Endodermal cell (in vitro differentiated cells): ENCODE measurements around the gene PPP3CB. TPM values are rescaled to one million over a fixed set of nuclear protein-coding genes. Genes with fewer than 3 reads are reported as not detected.

Source experiments
- DNase-seq: peaks from one replicate; pipeline ENCODE4 v3.0.0-alpha.2; 2017
- H3K27ac ChIP-seq: 2 replicates; pipeline ENCODE4 v1.5.1; 2013; ENCODE audit warnings: mild to moderate bottlenecking, low read depth, low read length, moderate library complexity
- H3K27me3 ChIP-seq: 2 replicates; pipeline ENCODE4 v1.6.1; 2013; ENCODE audit warnings: mild to moderate bottlenecking, low read length, moderate library complexity; ENCODE audit not compliant: insufficient read depth, control insufficient read depth, poor library complexity, severe bottlenecking
- H3K36me3 ChIP-seq: 2 replicates; pipeline ENCODE4 v1.7.0; 2013; ENCODE audit warnings: mild to moderate bottlenecking, low read length, moderate library complexity; ENCODE audit not compliant: control insufficient read depth, insufficient read depth
- H3K4me1 ChIP-seq: one replicate; pipeline ENCODE4 v1.7.0; 2013; ENCODE audit warnings: low read length; ENCODE audit not compliant: control insufficient read depth, insufficient read depth
- H3K4me3 ChIP-seq: 2 replicates; pipeline ENCODE4 v1.5.1; 2013; ENCODE audit warnings: mild to moderate bottlenecking, low read length, moderate library complexity
- H3K9ac ChIP-seq: 2 replicates; pipeline ENCODE4 v1.6.1; 2013; ENCODE audit warnings: mild to moderate bottlenecking, low read length, moderate library complexity; ENCODE audit not compliant: poor library complexity, severe bottlenecking; ENCODE audit errors: extremely low read depth
- H3K9me3 ChIP-seq: 2 replicates; pipeline ENCODE4 v1.6.1; 2013; ENCODE audit warnings: mild to moderate bottlenecking, low read length, moderate library complexity; ENCODE audit not compliant: control insufficient read depth
- H3K27ac Mint-ChIP-seq: 2 replicates; pipeline ENCODE4 v1.8.0; 2020; ENCODE audit warnings: mixed read lengths
- H3K27me3 Mint-ChIP-seq: 2 replicates; pipeline ENCODE4 v1.8.0; 2021; ENCODE audit warnings: mild to moderate bottlenecking, mixed read lengths; ENCODE audit not compliant: insufficient read depth
- H3K36me3 Mint-ChIP-seq: 2 replicates; pipeline ENCODE4 v1.8.0; 2020; ENCODE audit warnings: low read depth, mixed read lengths
- H3K4me1 Mint-ChIP-seq: 2 replicates; pipeline ENCODE4 v1.8.0; 2020; ENCODE audit warnings: mixed read lengths
- H3K4me3 Mint-ChIP-seq: 2 replicates; pipeline ENCODE4 v1.8.0; 2020; ENCODE audit warnings: mild to moderate bottlenecking, moderate library complexity, mixed read lengths
- H3K9me3 Mint-ChIP-seq: 2 replicates; pipeline ENCODE4 v1.8.0; 2020; ENCODE audit warnings: mild to moderate bottlenecking, mixed read lengths
- WGBS, 2 experiments: methylation state at CpG; one replicate each; pipeline versions ENCODE4 v1.1.5 to v1.1.7; 2013; ENCODE audit warnings: missing lambda C conversion rate in 2 of 2, mixed read lengths in 1 of 2; ENCODE audit not compliant: insufficient coverage in 1 of 2, insufficient read length in 1 of 2; 5-methylcytosine and 5-hydroxymethylcytosine counted together
- total RNA-seq, 2 donors: library from RNA; stranded (reverse); fragmentation: NEBNext Ultra II Directional in 1 of 2; extraction: Animal tissue kit (Norgen Biotek cat#: 25700) in 1 of 2; gene quantifications; 2 replicates in 1 of 2; 3 replicates in 1 of 2; pipeline ENCODE4 v1.2.1, GENCODE V29; 2021
- TF ChIP-seq, protein P1 (sequence below): fragments of 200-600 bp; sonication (generic); conservative IDR thresholded peaks from 2 replicates; pipeline ENCODE4 v1.5.0; 2021; ENCODE audit warnings: antibody characterized with exemption, mild to moderate bottlenecking

Gene PPP3CB
- total RNA-seq, 2 donors from 2014 or later: 39.2 to 40.2 TPM

GRCh38 chr10:73465978-73466726, 29.7 kb downstream of the PPP3CB start:
- Histone ChIP-seq H3K36me3 (peaks cover 61% of the 10 kb centered on the region), H3K4me1 (no peaks in the 10 kb centered on the region), H3K4me3 (no peak overlapping the region), H3K27me3 (no peaks in the 10 kb centered on the region), H3K9me3 (no peaks in the 10 kb centered on the region), H3K9ac (no peak overlapping the region), H3K27ac (no peak overlapping the region)
- Mint-ChIP-seq H3K36me3 (peaks cover 39% of the 10 kb centered on the region), H3K27me3 (no peaks in the 10 kb centered on the region), H3K4me1 (no peaks in the 10 kb centered on the region), H3K27ac (no peak overlapping the region), H3K4me3 (no peak overlapping the region), H3K9me3 (no peaks in the 10 kb centered on the region)
- no peak for DNase-seq
- TF ChIP-seq, protein P1, sequence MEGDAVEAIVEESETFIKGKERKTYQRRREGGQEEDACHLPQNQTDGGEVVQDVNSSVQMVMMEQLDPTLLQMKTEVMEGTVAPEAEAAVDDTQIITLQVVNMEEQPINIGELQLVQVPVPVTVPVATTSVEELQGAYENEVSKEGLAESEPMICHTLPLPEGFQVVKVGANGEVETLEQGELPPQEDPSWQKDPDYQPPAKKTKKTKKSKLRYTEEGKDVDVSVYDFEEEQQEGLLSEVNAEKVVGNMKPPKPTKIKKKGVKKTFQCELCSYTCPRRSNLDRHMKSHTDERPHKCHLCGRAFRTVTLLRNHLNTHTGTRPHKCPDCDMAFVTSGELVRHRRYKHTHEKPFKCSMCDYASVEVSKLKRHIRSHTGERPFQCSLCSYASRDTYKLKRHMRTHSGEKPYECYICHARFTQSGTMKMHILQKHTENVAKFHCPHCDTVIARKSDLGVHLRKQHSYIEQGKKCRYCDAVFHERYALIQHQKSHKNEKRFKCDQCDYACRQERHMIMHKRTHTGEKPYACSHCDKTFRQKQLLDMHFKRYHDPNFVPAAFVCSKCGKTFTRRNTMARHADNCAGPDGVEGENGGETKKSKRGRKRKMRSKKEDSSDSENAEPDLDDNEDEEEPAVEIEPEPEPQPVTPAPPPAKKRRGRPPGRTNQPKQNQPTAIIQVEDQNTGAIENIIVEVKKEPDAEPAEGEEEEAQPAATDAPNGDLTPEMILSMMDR: no peak
- WGBS, 2 experiments: 94 to 100% methylated on average over 1 of the region's 2 CpGs

GRCh38 chr10:73460897-73461296, 34.9 kb downstream of the PPP3CB start:
- H3K27ac Mint-ChIP-seq: no peak overlapping the region
- H3K9ac ChIP-seq: no peak overlapping the region
- no peak overlapping the region for H3K4me3 ChIP-seq
- 94 to 97% methylated on average over 4 of the region's 4 CpGs for WGBS, 2 experiments
- peaks cover 32% of the 10 kb centered on the region for H3K36me3 Mint-ChIP-seq
- TF ChIP-seq, protein P1: no peak
- no peak for DNase-seq
- H3K9me3 Mint-ChIP-seq: no peaks in the 10 kb centered on the region
- H3K4me3 Mint-ChIP-seq: no peak overlapping the region
- no peak overlapping the region for H3K27ac ChIP-seq
- no peaks in the 10 kb centered on the region for H3K4me1 ChIP-seq
- no peaks in the 10 kb centered on the region for H3K9me3 ChIP-seq
- H3K4me1 Mint-ChIP-seq: peaks cover 7% of the 10 kb centered on the region
- H3K36me3 ChIP-seq: peaks cover 22% of the 10 kb centered on the region
- H3K27me3 ChIP-seq: no peaks in the 10 kb centered on the region
- no peaks in the 10 kb centered on the region for H3K27me3 Mint-ChIP-seq

DNA sequence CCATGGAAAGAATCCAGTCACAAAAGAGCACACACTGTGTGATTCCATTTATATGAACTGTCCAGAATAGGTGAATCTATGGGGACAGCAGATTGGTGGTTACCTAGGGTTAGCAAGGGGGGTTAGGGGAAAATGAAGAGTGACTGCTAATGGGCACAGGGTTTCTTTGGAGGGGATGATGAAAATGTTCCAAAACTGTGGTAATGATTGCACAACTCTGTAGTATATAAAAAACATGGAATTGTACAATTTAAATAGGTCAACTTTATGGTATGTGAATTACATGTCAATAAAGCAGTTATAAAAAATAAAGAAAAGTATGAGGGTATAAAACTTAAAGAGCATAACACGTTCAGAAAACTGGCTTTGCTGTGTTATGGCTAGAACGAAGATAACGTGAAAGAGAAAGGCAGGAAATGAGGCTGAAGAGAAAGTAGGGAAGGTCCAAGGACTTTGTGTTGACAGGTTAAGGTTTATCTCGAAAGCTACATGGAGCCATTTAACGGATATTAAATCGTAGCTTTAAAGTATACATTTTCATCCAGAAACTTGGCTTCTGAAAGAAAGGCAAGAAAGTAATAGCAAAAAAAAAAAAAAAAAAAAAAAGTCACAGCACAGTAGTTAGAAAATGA, 36.0 kb downstream of the PPP3CB start:
- DNase-seq: no peak
- Histone ChIP-seq H3K4me1 (no peaks in the 10 kb centered on the region), H3K9ac (no peak overlapping the region), H3K27ac (no peak overlapping the region), H3K36me3 (peaks cover 12% of the 10 kb centered on the region), H3K27me3 (no peaks in the 10 kb centered on the region), H3K4me3 (no peak overlapping the region), H3K9me3 (no peaks in the 10 kb centered on the region)
- Mint-ChIP-seq H3K27ac (no peak overlapping the region), H3K4me1 (peaks cover 7% of the 10 kb centered on the region), H3K4me3 (no peak overlapping the region), H3K27me3 (no peaks in the 10 kb centered on the region), H3K9me3 (no peaks in the 10 kb centered on the region), H3K36me3 (peaks cover 28% of the 10 kb centered on the region)
- TF ChIP-seq, protein P1: no peak
- 97 to 98% methylated on average over 5 to 6 of the region's 6 CpGs for WGBS, 2 experiments
